NCI-H2081 (cell line): ENCODE data around the gene SH3PXD2A.

Experiments
- DNase-seq, 2 experiments: peaks; one replicate each; lab custom pipeline; 2025; lab: John Stamatoyannopoulos, UW

Gene SH3PXD2A

DNA sequence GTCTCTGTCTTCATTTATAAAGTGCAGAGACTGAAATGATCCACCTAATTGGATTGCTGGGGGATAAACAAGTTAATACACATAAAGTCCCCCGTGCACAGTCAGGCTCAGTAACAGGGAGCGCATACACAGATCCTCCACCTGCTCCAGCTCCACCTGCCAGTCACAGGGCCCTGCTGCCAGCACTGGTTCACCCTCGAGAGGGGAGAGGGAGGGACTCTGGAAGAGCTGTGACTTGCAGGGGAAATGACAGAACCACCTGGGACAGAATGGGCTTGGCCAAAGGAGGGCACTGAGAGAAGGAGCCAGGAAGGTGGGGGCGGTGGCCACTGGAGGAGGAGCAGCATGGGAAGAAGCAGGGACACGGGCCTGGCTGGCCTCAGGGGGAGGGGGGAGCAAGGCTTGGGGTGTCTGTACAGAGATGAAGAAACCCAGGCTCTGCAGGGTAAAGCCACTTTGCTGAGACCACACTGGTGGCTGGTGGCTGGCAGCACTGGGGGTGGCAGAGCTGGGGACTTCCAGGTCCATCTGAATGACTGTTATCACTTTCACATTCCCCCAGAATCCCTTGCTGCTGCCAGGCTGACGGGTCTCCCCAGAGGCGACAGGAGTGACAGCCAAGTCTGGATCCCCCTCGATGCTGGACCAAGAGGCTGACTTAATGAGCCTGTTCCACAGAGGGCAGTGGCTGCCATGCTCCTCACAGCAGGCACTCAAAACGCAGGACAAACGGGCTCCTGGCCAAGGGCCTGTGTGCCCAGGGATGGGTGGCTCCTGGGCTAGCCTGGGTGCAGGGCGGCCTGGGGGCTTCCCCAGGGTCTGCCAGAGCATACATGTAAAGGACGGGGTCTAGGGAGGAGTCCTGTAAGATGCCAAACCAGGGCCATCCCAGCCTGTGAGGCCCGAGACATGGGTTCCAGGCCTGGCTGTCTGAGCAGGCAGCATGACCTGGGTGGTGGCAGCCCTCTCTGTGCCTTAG lies 151.1 kb downstream of the SH3PXD2A start:
- DNase-seq: peak in 1 of 2 experiments; percentile 16

DNA sequence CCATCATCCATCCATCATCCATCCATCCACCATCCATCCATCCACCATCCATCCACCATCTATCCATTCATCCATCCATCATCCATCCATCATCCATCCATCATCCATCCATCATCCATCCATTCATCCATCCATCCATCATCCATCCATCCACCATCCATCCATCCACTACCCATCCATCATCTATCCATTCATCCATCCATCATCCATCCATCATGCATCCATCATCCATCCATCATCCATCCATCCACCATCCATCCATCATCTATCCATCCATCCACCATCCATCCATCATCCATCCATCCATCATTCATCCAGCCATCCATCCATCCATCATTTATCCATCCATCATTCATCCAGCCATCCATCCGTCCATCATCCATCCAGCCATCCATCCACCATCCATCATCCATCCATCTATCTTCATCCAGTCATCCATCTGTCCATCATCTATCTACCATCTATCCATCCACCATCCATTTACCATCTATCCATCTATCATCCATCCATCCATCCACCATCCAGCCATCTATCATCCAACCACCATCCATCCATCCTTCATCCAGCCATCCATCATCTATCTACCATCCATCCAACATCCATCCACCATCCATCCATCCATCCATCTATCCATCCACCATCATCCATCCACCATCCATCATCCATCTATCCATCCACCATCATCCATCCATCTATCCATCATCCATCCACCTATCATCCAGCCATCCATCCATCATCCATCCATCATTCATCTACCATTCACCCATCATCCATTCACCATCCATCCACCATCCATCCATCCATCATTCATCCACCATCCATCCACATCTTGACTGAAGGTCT lies 153.8 kb downstream of the SH3PXD2A start:
- DNase-seq: no peak

DNA sequence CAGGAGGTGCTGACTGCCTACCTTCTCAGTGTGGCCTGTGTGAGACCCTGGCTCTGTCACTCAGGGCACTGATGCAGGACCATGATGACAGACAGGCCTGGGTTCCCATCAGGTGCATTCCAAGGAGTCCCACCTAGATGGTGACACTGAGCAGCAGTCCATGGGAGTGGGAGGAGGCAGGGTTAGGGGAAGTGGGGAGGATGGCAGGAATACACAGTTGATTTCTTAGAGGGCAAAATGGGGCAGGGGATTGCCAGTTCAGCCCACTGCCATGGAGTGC lies 155.0 kb downstream of the SH3PXD2A start:
- no peak for DNase-seq

DNA sequence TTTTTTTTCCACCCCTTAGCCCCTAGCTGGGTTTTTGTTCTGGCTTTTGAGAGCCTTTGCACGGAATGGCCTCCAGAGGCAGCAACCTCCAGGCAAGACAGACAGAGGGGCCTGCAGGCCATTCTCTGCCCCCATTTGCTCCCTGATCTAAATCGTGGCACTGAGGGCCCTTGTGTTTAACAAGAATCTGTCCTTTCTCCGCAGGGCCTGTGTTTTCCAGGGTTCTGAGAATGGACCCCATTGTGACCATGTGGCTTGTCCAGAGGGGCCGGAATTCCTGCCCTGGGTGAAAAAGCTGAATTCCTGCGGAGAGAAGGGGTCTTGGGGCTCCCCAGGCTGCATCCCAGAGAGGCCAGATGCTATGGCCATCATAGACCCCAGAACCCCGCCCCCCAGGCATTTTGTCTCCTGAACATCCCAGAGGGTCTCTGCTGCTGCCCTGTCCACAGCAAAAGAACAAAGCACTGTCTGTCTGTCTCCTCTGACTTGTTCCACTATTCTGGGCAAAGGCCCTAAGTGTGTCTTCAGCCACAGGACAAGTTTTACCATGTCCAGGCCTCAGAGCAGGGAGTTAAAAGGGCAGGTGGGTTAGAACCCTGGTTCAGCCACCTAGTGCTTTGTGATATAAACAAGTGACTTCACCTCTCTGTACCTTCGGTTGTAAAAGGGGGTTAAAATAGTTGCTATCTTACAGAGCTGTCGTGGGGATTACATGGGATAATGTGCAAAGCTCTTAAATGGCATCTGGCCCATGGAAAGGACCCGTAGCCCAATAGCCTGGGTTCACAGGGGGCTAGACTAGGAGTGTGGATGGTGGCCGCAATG lies 155.6 kb downstream of the SH3PXD2A start:
- DNase-seq: no peak

DNA sequence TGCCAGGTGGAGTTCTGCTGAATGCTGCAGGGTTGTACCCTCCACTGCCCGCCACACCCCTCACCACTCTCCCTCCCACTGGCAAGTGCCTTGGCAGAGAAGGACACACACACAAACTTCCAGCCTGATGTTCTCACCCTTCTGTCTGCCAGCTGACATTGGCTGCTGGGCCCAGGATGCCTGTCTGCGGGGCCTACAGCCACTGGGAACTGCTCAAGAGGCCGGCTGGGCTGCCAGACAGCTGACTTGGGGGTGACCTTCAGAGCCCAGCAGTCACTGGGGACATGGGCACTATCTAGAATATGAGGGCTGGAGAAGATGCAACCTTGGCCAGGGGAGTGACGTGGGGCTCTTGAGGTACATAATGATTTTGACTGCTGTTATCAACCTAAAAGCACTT lies 157.1 kb downstream of the SH3PXD2A start:
- no peak for DNase-seq

DNA sequence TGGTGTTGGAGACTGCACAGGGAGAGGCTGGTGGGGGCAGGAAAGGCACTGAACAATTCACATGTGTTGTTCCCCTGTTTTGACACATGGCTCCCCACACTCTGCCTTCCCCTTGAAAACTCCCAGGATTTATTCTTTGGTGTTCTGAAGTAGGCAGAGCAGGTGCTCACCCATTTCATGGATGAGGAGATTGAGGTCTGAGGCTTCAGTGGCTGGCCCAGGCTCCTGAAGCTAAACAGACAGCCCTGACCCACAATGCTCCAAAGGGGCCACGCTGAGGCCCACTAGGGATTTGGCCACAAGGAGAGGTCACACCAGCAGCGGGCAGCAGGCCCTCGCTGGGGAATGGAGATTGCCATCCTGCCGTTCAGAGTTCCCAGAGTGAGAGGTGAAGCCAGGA lies 157.6 kb downstream of the SH3PXD2A start:
- no peak for DNase-seq

DNA sequence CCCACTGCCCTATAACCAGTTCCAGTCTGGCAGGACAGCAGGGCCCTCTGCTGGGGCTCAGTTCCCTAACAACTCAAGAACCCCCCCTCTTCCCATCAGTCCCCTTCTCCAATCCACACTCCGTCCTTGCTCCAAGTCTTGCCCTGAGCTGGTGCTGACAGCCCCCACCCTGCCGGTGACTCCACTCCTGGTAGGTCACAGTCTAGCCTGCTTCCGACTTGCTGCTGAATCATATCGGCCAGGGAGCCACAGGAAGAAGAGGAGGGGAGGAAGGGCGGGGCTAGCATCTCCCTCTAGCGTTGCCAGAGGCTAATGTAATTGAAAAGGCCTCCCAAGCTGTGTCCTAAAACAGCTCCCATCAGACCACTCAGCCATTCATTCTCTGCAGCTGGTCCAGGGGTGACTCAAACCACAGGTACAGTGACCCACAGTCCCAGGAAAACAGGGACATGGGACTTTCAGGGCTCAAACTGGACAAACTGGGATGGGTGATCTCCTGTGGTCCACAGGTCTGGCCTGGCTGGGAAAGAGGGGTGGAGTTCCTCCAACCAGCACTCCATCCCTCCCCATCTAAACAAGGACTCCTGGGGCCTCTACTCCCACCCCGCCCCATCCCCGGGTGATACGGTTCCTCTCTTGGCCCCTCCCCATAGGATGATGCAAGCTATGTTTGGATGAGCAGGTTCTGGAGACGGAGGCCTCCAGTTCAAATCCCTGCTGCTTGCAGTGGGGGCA lies 158.8 kb downstream of the SH3PXD2A start:
- DNase-seq: no peak

DNA sequence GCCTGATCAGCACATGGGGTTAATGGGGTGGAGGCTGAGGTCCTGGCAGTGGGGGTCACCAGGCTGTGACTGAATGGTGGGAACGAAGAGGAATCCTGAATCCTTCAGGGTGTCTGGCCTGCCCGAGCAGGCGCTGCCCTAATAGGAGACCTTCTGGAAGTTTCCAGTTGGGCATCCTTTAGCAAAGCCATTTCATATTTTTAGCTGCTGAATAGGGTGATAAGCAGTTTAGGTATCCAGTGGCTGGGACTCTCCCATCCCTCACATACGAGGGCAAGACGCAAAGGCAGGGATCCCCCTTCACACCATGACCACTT lies 159.3 kb downstream of the SH3PXD2A start:
- DNase-seq: no peak

DNA sequence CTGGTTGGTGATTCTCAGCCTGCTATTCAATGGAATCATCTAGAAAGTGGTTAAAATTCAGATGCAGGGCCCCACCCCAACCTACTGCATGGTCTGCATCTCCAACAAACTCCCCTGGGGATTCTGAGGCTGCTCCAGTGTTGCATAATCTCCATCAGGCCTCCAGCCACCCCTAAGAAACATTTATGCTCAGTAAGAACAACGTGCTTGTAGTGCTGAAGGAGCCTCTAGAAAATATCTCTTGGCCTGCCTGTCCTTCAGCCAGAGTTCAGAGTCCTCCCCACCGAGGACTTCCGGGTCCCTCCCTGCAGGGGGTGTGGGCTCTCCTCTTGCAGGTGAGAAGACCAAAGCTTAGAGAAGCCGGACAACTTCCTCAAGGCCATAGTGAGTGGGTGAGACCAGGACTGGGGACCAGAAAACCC lies 159.8 kb downstream of the SH3PXD2A start:
- no peak for DNase-seq

DNA sequence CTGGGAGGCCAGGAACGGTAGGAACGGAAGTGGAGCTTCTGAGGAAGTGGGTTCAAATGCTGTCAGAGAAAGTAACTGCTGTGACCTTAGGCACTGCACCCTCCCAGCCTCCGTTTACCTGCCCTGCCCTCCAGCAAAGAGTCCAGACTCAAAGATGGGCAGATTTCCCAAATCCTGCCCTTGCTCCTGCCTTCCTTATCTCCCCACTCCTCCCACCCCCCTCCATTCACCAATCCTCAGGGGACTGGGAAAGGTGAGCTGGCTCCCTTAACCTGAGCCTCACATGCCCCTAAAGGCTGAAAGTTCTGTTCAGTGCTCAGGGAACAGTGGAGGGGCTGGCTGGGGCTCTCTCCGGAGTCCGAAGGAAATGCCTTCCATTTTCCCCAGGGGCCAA lies 161.6 kb downstream of the SH3PXD2A start:
- no peak for DNase-seq

DNA sequence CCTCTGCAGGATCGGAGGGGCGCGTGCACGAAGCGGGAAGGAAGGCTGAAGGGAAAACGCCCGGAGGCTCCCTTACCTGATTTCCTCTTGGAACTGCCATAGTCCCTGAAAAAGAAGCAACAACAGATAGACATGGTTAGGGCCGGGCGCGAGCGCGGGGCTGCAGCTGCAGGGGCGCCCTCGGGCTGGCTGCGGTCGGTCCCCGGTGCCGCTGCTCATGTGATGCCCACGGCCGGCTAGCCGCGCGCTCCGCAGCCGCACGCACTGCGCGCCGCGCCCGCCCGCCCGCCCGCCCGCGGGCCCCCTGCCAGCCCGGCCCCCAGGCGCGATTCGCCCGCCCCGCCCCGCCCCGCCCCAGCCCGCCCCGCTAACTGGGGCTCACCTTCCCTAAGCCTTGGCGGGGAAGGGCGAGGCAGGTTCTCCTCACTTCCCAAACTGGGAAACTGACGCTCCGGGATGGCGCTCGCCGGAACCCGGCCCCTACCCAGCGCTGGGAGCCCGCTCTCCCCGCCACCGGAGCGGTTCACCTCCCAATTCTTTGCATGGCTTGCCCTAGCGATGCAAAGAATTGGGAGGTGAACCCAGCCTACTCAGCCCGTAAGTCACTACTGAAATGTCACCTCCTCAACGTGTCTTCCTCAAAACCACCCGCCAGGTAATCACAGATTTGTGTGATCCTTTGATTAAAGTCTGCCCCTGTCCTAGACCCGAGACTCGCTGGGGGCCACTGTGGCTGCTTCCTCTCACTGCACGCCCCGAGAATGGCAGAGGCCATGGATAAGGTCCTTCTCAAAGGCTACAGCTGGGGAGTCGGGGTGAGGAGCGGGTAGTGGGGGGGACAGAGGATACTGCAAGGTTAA lies 162.2 kb downstream of the SH3PXD2A start:
- no peak for DNase-seq

DNA sequence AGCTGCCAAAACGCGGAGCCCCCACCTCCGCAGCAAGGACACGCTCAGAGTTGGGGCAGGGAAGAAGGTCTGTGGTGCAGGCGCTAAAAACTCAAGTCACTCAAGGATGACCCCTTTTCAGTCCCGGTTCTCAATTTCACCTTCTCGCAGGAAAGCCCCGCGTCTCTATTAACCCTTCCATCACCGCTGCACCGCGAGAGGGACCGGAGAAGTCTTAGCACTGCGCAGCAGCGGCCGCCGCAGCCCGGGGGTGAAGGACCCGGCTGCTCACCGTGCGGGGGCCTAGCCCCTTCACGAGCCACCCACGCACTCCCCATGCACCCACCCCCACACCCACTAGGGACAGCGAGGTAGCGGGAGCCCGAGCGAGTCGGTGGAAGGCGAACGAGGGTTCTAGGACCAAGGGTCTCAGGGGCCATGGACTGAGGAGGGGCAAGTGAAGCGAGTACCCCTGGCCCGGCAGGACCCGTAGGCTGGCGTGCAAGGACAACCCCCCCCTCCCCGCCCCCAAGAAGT lies 162.9 kb downstream of the SH3PXD2A start:
- DNase-seq: no peak

DNA sequence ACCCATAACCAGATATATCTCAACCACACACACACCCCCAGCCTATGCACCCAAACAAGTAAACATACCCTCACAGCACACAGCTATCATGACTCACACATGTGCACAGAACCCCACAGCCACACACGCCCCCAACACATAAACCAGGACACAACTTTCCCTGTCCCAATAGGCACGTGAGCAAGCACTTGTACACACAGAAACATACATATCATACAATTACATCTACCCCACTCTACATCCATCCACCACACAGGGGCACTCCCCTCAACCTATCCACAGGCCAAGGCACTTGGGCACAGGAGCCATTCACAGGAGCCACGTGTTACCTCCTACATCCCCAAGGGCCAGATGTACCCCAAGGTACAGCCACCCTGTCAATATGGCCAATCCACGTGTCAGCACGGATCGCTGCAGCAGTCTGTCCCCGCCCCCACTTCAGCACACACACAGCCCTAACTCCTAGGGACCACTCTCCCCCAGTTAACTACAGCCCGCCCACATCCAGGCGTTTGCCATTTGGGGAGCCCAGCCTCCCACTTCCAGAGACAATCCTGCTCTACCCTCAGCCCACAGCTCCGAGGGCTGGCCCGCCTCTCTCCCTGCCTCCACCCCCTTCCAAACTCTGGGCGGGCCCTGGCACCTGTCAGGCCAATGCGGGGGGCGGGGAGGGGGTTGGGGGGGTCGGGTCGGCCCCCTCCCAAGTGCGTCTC lies 163.5 kb downstream of the SH3PXD2A start:
- DNase-seq: no peak

DNA sequence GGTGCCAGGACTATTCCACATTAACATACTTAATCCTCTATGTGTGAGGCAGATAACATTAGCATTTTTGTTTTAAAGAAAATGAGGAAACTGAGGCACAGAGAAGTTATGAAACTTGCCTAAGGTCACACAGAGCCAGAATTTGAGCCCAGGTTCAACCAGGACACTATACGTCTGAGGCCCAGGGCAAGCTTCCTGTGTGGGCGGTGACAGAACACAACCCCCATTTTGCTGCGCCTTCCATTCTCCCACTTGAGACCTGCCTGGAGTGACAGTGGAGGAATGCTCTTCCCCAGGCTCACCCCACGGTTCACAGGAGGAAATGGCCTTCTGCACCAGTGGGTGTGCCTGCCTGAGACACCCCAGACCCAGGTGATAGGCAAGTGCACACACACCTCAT lies 164.1 kb downstream of the SH3PXD2A start:
- DNase-seq: no peak

DNA sequence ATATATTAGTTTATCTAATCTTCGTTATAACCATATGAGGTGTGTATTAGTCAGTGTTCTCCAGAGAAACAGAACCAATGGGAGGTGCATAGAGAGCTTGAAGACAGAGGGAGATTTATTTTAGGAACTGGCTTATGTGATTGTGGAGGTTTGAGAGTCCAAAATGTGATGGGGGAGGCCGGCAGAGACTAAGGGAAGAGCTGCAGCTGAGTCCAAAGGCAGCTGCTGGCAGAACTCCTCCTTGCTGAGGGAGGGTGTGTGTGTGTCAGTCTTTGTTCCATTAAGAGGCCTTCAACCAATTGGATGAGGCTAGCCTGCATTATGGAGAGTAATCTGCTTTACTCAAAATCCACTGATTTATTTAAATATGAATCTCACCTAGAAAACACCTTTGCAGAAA lies 165.1 kb downstream of the SH3PXD2A start:
- DNase-seq: no peak

DNA sequence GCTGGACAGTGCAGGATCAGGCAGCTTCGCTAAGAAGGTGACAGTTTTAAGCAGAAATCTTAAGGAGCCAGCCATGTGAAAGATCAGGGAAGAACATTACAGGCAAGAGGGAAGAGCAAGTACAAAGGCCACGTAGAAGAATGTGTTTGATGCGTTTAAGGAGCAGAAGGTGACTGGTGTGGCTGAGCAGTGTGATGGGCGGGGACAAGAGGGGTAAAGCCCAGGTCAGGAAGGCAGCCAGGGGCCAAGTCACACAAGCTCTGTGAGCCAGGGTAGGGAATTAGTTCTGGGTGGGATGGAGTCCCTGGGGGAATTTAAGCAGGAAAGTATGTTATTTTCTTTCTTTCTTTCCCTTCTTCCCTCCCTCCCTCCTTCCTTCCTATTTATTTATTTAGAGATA lies 166.9 kb downstream of the SH3PXD2A start:
- DNase-seq: no peak

DNA sequence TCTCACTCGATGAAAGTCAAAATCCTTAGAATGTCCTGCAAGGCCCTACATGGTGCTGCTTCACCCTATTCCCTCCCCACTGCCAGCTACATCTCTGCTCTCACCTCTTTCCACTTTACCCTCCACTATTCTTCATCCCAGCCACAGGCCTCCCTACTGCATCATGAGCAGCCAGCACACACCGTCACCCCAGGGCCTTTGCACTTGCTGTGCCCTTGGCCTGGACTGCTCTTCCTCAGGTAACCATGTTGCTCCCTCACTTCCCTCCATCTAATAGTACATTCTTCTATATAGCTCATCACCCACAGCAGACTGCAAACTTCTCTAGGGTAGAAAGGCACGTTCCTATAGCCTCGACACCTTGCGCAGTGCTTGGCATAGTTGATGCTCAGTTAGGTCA lies 167.7 kb downstream of the SH3PXD2A start:
- no peak for DNase-seq

DNA sequence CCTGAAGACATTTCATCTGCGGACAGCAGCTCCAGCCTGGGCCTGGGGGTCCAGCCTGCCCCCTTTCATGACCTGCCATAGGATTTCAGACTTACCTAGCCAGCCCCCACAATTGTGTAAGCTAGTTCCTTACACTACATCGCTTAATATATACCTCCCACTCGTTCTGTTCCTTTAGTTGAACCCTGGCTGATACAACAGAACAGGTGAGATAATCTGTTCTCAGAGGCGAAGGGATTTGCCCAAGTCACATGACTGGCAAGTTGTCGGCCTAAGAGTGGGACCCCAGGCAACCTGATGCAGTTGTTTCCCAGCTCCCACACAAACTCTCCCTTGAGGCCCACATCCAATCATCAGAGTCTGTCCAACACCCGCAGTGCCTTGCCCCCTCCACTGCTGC lies 168.2 kb downstream of the SH3PXD2A start:
- no peak for DNase-seq

DNA sequence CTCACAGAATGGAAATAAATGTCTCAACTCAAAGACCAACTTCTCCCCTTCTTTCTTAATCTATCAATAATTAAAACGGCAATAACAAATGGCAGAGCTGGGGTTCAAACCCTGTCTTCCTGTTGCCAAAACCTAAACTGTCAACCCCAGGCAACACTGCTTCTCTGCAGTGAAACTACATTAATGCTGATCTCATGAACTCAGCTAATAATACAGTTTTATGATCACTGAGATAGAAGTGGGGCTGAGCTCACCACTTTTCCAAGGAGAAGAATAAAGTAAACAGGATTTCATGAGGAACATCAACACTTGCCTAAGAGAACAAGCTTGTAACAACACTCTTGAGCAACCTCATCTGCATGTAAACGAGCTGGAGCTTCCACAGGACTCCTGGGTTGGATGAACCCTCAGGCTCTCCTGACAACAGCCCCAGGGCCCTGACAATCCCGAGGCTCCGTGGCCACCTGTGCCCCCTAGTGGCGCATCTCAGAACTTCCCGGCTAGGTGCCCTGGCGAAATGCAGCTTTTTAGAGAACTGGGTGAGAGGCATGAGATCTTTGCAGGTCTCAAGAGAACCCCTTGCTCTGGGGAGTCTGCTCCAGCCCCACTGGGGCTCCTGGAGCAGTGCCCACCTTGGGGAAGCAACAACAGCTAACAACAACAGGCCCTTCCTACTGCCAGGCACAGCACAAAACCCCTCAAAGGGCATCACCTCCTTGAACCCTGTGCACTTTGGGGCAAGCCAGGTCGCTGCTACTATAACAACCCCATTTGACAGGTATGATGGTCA lies 169.3 kb downstream of the SH3PXD2A start:
- DNase-seq: peak; percentile 53 to 66
